ENCODE data around the gene ACSS1.

ACSS1 gene

GRCh38 chr20:25058051-25058846 lies at the start of gene ACSS1:
ACSS1 (minus strand) TSS chr20:25058139; CDS start chr20:25058102, 37 bp downstream.
- peak; percentile 68 for DNase-seq

DNA sequence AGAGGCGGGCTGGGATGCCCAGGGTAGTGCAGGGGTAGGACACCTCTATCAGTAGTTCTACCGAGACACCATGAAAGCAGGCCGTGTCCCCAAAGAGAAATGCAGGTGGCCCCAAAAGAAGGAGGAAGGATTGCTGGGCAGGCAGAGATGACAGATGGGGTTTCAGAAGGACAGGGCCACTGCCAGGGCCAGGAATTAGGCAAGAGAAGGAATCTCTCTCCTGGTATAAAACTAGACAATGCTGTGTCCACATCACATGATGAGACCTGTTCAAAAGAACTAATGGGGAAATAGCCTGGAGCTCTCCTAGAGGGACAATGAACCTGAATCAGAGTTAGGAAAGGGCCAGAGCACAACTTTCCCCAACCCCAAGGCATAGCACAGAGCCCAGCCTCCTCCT lies 45.6 kb upstream of the ACSS1 start:
- no peak for DNase-seq

- no peak for DNase-seq
These were observed 43.0 kb upstream of the ACSS1 start for GRCh38 chr20:25100914-25101313.

GRCh38 chr20:25099601-25100140 lies 41.7 kb upstream of the ACSS1 start:
- DNase-seq: no peak

- DNase-seq: no peak
These were observed 39.6 kb upstream of the ACSS1 start for GRCh38 chr20:25097498-25097897.

DNA sequence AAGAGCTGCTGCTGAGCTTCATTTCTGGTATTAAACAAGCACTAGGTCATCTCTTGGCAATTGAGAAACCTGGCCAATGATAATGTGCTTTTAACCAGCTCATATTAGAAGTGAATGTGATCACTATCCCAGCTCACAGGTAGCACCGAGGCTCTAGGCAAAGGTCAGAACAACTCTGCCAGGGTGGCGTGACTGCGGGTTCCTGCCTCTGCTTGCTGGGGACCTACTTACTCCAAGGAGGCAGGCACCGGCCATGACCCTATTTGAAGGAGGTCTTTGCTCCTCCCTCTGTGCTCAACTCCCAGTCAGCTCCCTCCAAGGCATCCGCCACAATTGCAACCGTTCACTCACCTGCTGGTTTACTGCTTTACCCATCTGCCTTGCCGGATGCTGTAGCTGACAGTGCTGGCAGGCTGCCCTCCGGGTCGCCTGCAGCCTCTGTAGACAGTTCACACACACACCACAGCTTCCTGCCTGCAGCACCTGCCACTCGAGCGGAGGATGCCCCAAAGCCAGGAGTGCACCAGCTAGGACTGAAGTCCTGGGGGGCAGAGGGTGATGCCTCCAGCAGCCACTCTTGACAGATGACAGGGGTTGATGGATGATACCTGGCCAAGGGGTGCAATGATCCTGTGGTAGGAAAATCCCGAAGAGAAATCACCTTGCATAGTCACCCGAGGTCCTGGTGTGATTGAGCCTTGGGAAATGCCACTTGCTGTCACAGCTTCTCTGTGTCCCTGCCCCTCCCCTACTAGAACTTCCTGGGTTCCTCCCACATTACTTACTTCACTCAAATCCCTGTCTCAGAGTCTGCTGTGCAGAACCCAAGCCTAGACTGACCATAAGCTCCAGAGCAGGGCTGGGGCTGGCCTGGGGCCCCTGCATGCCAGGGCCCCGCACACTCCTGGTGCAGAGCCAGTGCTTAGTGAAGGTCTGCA lies 32.8 kb upstream of the ACSS1 start:
- no peak for DNase-seq

GRCh38 chr20:25089662-25090061 lies 31.7 kb upstream of the ACSS1 start:
- DNase-seq: no peak

GRCh38 chr20:25089096-25089495 lies 31.2 kb upstream of the ACSS1 start:
- DNase-seq: no peak

- DNase-seq: no peak
These were observed 30.3 kb upstream of the ACSS1 start for GRCh38 chr20:25088267-25088666.

DNA sequence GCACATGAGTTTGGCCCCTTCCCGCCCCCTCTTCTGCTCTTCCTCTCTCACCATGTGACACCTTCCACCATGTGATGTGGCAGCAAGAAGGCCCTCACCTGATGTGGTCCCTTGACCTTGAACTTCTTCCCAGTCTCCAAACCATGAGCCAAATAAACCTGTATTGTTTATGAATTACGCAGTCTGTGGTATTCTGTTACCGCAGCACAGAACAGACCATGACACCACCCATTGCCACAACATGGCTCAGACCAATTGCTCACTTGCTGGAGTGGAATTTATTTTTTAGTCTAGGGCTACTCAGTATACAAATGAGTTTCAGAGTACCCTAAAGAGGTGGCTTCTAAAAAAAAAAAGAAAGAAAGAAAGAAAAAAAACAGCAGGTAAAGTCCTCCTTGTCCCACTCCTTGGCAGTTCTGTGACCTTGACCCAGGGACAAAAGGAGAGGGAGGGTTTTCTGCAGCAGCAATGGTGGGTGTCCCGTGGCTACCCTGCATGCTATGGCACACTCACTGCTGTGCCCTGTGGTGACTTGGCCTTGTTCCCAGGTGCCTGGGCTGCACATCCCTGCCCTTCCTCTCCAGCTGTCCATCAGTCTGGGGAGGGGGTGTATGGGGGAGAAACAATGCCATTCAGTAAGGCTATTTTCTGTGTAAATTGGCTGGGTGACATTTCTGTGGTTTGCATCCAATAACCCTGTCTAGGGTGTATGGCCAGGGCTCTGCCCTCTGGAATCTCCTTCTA lies 29.4 kb upstream of the ACSS1 start:
- no peak for DNase-seq

DNA sequence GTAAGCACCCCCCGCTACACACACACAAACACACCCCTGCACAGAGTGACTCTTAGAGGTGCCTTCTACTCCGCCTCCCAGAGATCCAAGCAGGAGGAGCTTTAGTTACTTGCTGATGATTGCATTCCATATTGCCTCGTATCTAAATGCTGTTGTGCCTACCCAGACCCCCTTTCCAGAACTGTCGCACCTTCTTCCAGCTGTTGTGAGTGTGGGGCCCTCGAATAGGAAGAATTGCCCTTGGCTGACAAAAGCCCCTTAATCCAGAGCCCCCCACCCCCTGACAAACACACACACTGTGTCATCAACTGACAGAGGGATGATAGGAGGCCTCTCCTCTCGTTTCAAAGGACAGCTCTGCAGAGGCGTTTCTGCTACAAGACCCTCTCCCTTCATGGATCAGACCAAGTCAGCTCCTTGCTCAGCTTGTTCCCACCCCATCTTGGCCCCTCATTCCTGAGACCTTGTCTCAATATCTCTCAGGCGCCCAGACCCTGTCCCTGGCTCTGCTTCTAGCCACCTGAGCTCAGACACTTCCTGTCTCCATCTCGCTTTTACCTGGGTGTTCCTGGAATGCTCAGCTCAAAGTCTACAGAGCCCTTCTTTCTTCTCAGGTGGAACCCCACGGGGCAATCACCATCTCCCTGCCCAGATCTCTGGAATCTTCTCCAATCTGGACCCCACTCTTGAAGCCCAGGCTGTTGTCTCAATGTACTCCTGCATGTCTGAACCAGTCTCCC lies 28.0 kb upstream of the ACSS1 start:
- no peak for DNase-seq

GRCh38 chr20:25084626-25085187 lies 26.8 kb upstream of the ACSS1 start:
- DNase-seq: no peak

- DNase-seq: no peak
These were observed 26.1 kb upstream of the ACSS1 start for GRCh38 chr20:25083773-25084625.

DNA sequence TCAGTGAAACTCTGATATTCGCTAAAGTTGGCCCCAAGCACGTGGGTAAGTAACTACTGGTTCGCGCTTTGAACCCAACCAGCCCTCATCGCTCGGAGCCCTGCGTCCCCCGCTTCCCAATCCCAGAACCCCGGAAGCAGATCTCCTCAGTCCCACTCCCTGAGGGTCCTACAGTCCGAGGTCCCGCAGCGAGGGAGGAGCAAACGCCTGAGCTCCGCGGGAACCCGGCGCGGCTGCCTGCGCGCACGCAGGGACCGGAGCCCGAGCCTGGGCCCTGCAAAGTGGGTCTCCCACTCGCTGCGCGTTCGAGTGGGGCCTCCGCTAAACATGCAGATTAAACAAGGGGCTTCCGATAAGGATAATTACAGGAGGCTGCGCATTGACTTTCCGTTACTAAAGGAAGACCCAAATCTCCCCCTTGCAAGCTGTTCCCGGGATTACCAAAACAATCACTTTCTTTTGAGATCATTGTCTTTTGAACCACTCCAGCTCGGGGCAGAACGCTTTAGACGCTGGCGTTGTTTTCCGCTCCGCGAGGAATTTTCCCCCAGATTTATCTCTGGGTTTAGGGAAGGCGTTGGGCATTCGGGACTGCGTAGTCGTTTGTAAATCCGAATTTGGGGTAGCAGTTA lies 25.3 kb upstream of the ACSS1 start:
- no peak for DNase-seq

DNA sequence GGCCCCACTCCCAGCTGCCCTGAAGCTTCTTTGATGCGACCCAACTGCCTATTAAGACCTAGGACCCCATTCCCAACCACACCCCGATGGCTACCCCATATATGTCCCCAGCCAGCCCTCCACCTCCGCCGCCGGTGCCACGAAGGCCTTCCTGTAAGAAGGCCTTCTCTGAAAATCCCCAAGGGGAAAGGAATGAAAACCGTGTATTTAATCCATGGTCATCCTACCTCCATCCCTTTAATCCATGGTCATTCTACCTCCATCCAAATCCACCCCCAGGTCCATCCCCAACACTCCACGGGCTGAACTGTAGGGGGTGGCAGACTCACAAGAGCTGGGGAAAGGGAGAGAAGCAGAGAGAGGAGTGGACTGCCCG lies 24.5 kb upstream of the ACSS1 start:
- DNase-seq: no peak

- no peak for DNase-seq
These were observed 24.0 kb upstream of the ACSS1 start, which contains the start of gene VSX1 for GRCh38 chr20:25081730-25082497. VSX1 (minus strand) TSS chr20:25082141; CDS start chr20:25082096, 45 bp downstream.

DNA sequence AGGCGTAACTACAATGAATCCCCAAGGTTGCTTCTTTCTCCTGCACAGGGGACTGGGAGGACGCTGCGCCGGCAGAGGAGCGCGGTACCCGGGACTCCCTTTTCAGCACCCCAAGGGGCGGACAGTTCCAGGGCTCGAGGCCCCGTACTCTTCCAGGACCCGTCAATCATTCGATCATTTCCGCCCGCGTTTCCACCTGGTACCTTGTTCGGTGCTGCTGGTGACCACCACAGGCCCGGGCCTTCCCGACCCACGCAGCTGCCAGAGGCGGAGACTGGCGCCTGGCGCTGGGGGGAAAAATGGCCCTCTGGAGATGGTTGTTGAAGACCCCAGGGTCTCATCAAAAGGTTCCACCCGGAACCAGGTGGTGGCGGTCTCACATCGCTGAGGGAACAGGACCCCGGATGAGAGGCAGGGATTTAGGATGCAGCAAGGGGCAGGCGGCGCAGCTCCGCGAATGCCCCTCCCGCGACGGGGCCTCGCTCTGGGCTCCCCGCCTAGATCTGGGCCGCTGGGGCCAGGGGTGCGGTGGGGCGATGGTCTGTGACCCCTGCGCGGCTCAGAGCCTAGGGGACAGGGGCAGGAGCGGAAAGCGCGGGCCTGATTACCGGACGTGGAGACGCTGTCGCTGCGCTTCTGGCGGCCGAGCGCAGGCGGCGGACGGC lies 23.3 kb upstream of the ACSS1 start:
- no peak for DNase-seq

GRCh38 chr20:25079171-25079570 lies 21.2 kb upstream of the ACSS1 start:
- no peak for DNase-seq

DNA sequence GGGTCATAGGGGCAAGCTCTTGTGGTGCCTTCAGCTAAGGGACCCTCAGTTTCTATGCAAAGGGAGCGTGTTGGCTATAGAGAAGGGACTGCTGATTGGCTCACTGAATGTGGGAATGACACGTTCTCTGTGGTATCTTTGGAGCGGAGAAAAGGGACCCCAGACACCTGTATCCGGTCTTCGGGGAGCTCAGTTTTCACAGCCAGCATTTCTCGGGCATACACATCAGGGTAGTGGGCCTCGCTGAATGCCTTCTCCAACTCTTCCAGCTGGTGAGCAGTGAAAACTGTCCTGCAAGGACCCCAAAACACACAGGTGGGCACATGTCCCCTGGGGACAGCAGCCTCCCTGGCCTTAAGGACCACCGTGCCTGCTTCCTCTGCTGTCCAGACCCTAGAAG lies 20.7 kb upstream of the ACSS1 start:
- no peak for DNase-seq

Measured in left hindlimb (tissue), 1 donor.